ENCODE results near the gene DDX25. TPM values are rescaled to one million over a fixed set of nuclear protein-coding genes. Genes with fewer than 3 reads are reported as not detected.
A peak's percentile ranks its signal among the peaks of the same experiment; 100 is the strongest.

The DDX25 gene
- total and polyA plus RNA-seq, 12 donors = 0.01 TPM; not detected in 11

- no peak for TF ChIP-seq CTCF (IDR thresholded peaks at IDR 0.05)
- WGBS, 2 donors = 95% methylated on average over 12 of the region's 12 CpGs
- Histone ChIP-seq H3K27ac (peak overlapping the region in 3 of 10 donors; percentile 49 to 72 (median 71)), H3K4me1 (peaks cover 7 to 26% (median 17%) of the 10 kb centered on the region in 9 donors), H3K4me3 (no peak overlapping the region), H3K27me3 (peaks cover 0 to 4% (median 0%) of the 10 kb centered on the region in 7 donors), H3K9me3 (no peaks in the 10 kb centered on the region), H3K36me3 (no peaks in the 10 kb centered on the region)
- DNase-seq (no peak), ATAC-seq (no peak)
- intact Hi-C loops (cut with DNase I) = loop anchor here in 5 of 10 donors (5.0 to 10.0 kb wide), 3 partner anchors 112 to 249 kb away; partner anchors contain the start of gene CDON (in 3 of the 5)
Observed at GRCh38 chr11:125942771-125943428, 38.6 kb downstream of the DDX25 start.

- Histone ChIP-seq H3K27ac (no peak overlapping the region), H3K4me1 (peaks cover 7 to 24% (median 17%) of the 10 kb centered on the region in 9 donors), H3K36me3 (no peaks in the 10 kb centered on the region), H3K27me3 (peaks cover 0 to 4% (median 0%) of the 10 kb centered on the region in 7 donors), H3K4me3 (no peak overlapping the region), H3K9me3 (no peaks in the 10 kb centered on the region)
- no peak for TF ChIP-seq CTCF (IDR thresholded peaks at IDR 0.05)
- ATAC-seq = no peak
- intact Hi-C loops (cut with DNase I) = loop anchor here in 5 of 10 donors (5.0 to 10.0 kb wide), 3 partner anchors 111 to 248 kb away; partner anchors contain the start of gene CDON (in 3 of the 5)
- no peak for DNase-seq
- 90 to 95% methylated on average over 9 of the region's 9 CpGs for WGBS, 2 donors
Observed at GRCh38 chr11:125943661-125944349, 39.5 kb downstream of the DDX25 start.

DNA sequence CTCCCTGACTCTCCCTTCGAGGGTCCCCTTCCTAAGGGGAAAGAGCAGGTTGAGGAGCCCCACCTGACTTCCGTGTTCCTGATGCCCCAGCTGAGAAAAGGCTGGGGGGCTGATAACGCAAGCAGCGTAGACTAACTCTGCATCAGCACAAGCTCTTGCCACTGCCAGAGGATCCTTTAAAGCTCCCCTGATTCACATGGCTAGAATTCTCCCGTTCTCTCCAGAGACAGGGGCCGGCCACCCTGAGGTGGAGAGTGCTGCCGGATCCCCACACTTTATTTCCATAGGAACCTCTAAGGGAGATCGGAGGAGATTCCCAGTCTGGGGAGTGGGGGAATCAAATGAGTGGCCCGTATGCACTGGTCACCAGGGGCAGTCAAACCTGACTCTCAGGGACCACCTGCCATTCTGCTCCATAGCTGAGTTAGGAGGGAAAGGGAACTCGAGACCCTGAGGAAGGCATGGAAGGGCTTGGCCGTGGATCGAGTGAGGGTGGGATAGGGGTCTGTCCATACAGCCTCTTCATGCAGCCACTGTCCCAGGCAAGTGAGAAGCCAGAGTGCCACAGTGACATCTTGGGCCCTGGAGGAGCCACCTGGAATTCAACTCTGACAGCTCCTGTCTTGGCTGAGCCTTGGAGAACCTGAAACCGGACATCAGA lies 40.2 kb downstream of the DDX25 start:
- DNase-seq (no peak), ATAC-seq (no peak)
- H3K27ac ChIP-seq = no peak overlapping the region
- H3K9me3 ChIP-seq = no peaks in the 10 kb centered on the region
- H3K27me3 ChIP-seq = peaks cover 0 to 4% (median 0%) of the 10 kb centered on the region in 7 donors
- intact Hi-C loops (cut with DNase I) = loop anchor here in 6 of 10 donors (5.0 to 10.0 kb wide), 3 partner anchors 110 to 248 kb away; partner anchors contain the start of gene CDON (in 3 of the 6)
- no peak for TF ChIP-seq CTCF (IDR thresholded peaks at IDR 0.05)
- no peak overlapping the region for H3K4me3 ChIP-seq
- H3K36me3 ChIP-seq = no peaks in the 10 kb centered on the region
- peaks cover 7 to 24% (median 17%) of the 10 kb centered on the region in 9 donors for H3K4me1 ChIP-seq
- 87 to 90% methylated on average over 13 of the region's 13 CpGs for WGBS, 2 donors

Data from heart right ventricle (tissue), 16 donors.